ENCODE measurements around the gene PLCXD1. TPM values are rescaled to one million over a fixed set of nuclear protein-coding genes. Genes with fewer than 3 reads are reported as not detected.
A peak's percentile ranks its signal among the peaks of the same experiment; 100 is the strongest.
"Not testable (repeated sequence)": the region's sequence is repeated elsewhere in the genome, so short reads cannot be mapped to it uniquely, and the experiment has no call there.

The PLCXD1 gene
- total RNA-seq: 5.1 TPM
- long read RNA-seq, partial matches to known transcripts: 3 of 5 reads
- long read RNA-seq, other reads (novel, unspliced or antisense): 2 of 5 reads

DNA sequence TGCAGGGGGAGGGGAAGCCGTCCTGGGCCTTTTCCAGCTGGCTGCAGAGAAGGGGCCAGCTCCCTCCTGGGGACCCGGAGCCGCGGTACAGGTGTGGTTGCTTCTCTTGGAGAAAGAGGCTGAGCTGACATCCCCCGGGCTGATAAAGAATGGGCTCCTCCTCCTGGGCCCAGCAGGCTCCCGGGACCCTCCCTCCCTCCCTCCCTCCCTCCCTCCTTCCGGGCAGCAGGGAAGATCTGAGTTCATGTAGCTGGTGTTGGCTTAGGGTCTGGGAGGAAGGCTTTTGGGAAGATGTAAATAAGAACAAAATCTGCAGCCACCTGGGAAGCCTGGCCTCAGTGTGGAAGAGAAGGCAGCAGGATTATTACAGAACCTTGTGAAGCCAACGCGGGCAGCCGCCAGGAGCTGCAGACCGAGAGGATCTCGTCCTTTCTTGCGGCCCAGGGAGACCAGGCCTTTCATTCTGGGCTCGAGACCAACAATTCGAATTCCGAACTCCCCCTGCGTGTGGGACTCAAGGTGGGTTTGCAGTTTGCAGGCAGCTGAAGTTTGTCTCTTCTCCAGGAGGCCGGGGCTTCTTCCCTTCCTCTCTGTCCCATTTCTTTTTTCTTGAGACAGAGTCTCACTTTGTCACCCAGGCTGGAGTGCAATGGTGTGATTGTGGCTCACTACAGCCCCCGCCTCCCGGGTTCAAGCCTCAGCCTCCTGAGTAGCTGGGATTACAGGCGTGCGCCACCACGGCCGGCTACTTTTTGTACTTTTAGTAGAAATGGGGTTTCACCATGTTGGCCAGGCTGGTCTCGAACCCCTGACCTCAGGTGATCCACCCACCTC lies at the start of gene PLCXD1:
TSS of gene PLCXD1 (plus strand) at position 216 of the 834 bp plus-strand sequence. CDS start 2,807 bp downstream, outside the sequence.
- intact Hi-C loops (cut with DNase I): no loop called here
- DNase-seq: peak; percentile 50
- ATAC-seq (ENCODE audit: poor library complexity): no peak

DNA sequence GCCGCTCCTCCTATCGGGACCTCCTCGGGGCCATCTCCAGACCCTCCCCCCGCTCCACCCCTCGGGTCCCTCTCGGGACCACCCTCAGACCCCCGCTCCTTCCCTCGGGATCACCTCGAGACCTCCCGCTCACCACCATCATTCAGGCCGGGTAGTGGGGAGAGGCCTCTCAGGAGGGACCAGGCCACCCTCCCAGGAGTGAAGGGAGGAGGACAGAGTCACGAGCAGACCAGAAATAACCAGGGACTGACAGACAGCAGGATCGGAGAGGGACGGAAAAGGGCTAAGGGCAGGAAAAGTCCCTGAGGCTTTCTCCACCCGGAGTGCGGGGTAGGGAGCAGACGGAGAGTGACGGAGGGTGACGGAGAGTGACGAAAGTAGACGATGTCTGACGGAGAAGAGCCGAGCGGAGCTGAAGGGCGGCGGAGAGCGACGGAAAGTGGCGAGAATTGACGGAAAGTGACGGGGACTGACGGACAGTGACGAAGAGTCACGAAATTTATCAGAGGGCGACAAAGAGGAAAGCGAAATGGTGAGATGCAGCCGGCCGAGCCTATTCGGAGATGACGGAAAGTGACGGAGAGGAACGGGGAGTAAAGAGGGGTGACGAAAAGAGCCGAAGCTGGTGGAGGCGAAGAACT lies 49.4 kb upstream of the PLCXD1 start:
- DNase-seq; intact Hi-C loops (cut with DNase I): not testable (repeated sequence)
- ATAC-seq (ENCODE audit: poor library complexity): peak; percentile 96

DNA sequence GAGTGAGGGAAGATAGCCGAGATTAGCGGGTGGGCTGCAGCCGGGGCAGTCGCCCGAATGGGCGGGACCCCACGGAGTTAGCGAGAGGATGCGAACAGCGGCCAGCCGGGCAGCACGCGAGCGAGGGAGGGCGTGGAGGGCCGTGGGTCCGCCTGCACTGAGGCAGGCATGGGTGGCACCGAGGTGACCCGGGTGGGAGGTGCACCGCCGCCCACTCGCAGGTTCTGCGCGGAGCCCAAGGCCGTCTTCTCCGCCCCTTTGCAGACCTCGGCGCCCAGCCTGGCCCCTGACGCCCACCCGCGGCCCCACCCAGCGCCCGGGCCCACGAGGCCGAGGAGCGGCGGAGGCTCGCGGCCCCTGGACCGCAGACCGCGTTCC lies 48.9 kb upstream of the PLCXD1 start:
- DNase-seq; intact Hi-C loops (cut with DNase I): not testable (repeated sequence)
- ATAC-seq (ENCODE audit: poor library complexity): peak; percentile 54

DNA sequence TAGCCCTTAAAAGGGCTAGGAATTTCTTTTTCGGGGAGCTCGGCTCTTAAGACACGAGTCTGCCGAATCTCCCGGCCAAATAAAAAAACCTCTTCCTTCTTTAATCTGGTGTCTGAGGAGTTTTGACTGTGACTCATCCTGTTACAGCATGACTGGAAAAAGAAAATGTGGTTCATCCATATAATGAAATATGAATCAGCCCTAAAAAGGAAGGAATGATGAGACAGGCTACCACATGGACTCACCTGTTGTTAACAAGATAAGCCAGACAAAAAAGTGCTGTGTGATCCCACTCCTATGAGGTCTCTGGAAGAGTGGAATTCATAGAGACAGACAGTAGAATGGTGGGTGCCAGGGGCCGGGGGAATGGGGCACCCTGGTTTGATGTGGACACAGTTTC lies 45.0 kb upstream of the PLCXD1 start:
- DNase-seq; ATAC-seq (ENCODE audit: poor library complexity); intact Hi-C loops (cut with DNase I): not testable (repeated sequence)

DNA sequence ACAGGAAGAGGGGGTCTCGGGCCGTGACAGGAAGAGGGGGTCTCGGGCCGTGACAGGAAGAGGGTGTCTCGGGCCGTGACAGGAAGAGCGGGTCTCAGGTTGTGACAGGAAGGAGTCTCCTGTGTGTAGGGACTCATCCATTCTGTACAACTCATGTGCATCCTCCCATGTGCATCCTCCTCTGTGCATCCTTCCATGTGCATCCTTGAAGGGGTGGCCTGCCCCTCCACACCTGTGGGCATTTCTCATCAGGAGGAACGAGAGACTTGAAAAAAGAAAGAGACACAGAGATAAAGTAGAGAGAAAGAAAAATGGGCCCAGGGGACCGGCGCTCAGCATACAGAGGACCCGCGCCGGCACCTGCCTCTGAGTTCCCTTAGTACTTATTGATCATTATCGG lies 30.2 kb upstream of the PLCXD1 start:
- no peak for ATAC-seq (ENCODE audit: poor library complexity)
- intact Hi-C loops (cut with DNase I): no loop called here

GRCh38 chrX:251396-252243 lies 29.6 kb upstream of the PLCXD1 start:
- DNase-seq; intact Hi-C loops (cut with DNase I); ATAC-seq (ENCODE audit: poor library complexity): not testable (repeated sequence)

More for the DNA sequence above, 30.2 kb upstream of the PLCXD1 start:
- no peak for DNase-seq

GRCh38 chrX:252244-252956 lies 28.8 kb upstream of the PLCXD1 start:
- DNase-seq (no peak), ATAC-seq (ENCODE audit: poor library complexity) (no peak)
- intact Hi-C loops (cut with DNase I): no loop called here

GRCh38 chrX:252957-253291 lies 28.3 kb upstream of the PLCXD1 start:
- no peak for ATAC-seq (ENCODE audit: poor library complexity)
- no peak for DNase-seq
- intact Hi-C loops (cut with DNase I): no loop called here

GRCh38 chrX:253451-254297 lies 27.5 kb upstream of the PLCXD1 start:
- no peak for DNase-seq
- intact Hi-C loops (cut with DNase I): no loop called here
- ATAC-seq (ENCODE audit: poor library complexity): no peak

DNA sequence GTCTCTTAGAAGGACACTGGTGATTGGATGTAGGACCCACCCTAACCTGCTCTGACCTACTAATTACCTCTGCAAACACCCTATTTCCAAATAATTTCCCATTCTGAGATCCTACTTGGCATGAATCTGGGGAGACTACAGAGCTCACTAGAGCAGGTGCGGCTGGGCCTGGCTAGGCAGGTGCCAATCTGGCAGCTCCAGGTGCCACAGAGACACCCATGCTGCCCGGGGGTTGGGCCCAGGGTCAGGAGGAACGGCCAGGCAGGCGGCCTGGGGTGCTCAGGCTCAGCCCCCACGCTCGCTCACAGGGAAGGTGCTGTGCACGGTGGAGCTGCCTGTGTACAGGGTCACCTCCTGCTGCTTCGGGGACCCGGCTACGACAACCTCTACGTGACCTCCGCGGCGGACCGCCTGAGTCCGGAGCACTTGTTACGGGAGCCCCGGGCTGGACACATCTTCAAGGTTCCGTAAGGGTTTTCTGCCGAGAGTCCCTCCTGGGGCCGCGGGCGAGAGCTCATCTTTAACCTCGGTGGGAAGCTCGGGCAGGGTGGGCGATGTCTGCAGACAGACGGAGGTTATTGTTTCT lies 26.5 kb upstream of the PLCXD1 start:
- ATAC-seq (ENCODE audit: poor library complexity): no peak
- DNase-seq: no peak
- intact Hi-C loops (cut with DNase I): no loop called here

GRCh38 chrX:255923-256331 lies 25.3 kb upstream of the PLCXD1 start:
- intact Hi-C loops (cut with DNase I): no loop called here
- ATAC-seq (ENCODE audit: poor library complexity): no peak

GRCh38 chrX:257054-257453 lies 24.1 kb upstream of the PLCXD1 start:
- DNase-seq; ATAC-seq (ENCODE audit: poor library complexity); intact Hi-C loops (cut with DNase I): not testable (repeated sequence)

More at GRCh38 chrX:255923-256331, 25.3 kb upstream of the PLCXD1 start:
- DNase-seq: no peak

DNA sequence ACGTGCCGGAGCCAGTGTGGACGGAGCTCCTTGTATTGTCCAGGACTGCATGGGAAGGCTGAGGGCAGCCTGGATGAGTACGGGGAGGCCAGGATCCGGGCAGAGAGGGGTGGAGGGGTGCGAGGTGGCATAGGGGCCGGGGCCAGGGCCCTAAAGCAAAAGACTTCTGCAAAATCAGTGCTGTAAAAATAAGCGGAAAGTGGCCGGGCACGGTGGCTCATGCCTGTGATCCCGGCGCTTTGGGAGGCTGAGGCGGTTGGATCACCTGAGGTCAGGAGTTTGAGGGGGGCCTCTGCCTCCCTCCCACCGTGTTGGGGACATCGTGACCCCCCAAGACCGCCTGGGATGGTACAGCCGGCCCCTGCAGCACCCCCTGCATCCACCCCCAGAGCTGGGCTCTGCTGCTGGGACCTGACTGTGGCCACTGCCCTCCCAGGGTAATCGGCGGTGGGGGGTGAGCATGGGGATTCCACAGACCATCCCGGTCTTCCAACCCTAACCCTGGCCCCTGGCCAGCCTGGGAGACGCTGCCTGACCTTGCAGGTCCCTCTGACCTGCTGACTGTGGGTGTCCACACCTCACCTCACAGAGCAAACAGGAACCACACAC lies 23.4 kb upstream of the PLCXD1 start:
- intact Hi-C loops (cut with DNase I): no loop called here
- ATAC-seq (ENCODE audit: poor library complexity): no peak
- DNase-seq: no peak

- intact Hi-C loops (cut with DNase I): no loop called here
- ATAC-seq (ENCODE audit: poor library complexity): no peak
- no peak for DNase-seq
Observed at GRCh38 chrX:258291-259040, 22.7 kb upstream of the PLCXD1 start.

DNA sequence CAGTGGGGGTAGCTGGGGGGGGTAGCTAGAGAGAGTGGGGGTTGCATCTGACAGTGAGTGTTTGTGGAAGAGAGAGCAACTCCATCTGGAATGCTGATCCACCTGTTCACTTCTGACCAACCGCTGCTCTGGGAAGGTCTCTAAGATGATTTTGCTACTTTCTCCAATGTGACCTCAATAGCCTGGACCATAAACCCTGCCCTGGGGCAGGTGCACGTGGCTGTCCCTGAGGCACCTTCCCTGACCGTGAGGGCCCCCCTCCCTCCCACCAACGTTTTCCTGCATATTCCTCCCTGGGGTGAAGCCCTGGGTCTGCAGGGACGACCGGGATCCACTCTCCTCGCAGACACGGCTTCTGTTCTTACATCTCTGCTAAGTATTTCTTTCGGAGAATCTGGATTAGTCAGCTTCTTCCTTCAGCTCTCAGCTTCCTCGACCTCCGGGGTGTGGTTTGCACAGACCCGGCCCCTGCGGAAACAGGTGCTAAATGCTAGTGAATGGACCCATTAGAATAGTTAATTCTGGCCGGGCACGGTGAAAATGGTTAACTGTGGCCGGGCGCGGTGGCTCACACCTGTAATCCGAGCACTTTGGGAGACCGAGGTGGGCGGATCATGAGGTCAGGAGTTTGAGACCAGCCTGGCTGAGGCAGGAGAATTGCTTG lies 21.4 kb upstream of the PLCXD1 start:
- intact Hi-C loops (cut with DNase I): no loop called here
- DNase-seq (no peak), ATAC-seq (ENCODE audit: poor library complexity) (no peak)

Data from Right ventricle myocardium superior (tissue), 1 donor.